ENCODE measurements around the gene BRME1.

The BRME1 gene

DNA sequence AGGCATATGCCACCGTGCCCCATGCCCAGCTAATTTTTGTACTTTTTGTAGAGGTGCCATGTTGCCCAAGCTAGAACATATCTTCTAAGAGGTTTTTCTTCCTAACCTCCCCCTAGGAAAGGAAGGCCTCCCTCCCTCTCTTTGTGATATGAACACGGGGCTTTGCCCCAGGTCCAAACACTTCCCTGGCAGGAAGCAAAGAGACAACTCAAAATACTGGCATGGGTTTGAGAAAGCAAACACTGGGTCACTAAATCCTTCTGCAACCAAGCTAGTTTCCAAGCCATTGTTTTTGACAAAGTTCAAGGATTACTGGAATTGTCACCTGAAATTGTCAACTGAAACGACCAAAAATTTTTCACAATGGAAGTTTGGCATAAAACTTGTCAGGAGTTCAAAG, 8.9 kb upstream of the BRME1 start:
- H3K4me3 ChIP-seq (ENCODE audit: low read depth, low read length), result no peak overlapping the region
- no peak for DNase-seq (ENCODE audit: low read depth)
- TF ChIP-seq, protein P1, sequence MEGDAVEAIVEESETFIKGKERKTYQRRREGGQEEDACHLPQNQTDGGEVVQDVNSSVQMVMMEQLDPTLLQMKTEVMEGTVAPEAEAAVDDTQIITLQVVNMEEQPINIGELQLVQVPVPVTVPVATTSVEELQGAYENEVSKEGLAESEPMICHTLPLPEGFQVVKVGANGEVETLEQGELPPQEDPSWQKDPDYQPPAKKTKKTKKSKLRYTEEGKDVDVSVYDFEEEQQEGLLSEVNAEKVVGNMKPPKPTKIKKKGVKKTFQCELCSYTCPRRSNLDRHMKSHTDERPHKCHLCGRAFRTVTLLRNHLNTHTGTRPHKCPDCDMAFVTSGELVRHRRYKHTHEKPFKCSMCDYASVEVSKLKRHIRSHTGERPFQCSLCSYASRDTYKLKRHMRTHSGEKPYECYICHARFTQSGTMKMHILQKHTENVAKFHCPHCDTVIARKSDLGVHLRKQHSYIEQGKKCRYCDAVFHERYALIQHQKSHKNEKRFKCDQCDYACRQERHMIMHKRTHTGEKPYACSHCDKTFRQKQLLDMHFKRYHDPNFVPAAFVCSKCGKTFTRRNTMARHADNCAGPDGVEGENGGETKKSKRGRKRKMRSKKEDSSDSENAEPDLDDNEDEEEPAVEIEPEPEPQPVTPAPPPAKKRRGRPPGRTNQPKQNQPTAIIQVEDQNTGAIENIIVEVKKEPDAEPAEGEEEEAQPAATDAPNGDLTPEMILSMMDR (IDR thresholded peaks at IDR 0.05; ENCODE audit: control insufficient read depth, extremely low read depth, insufficient read depth), result no peak

DNA sequence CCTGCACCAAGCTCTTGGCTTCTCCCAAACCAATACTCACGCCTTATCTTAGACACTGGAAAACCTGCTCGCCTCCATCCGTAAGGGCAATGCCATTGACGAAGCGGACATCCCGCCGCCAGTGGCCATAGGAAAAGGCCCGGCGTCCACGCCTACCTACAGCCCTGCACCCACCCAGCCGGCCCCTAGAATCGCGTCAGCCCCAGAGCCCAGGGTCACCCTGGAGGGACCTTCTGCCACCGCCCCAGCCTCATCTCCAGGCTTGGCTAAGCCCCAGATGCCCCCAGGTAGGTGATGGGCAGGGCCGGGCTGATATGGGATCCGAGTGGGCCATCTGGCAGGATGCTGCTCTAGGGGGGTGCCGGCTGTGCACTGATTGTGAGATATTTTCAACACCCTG, 7.4 kb upstream of the BRME1 start:
- no peak for DNase-seq (ENCODE audit: low read depth)
- TF ChIP-seq, protein P1 (IDR thresholded peaks at IDR 0.05; ENCODE audit: control insufficient read depth, extremely low read depth, insufficient read depth), result no peak
- H3K4me3 ChIP-seq (ENCODE audit: low read depth, low read length), result no peak overlapping the region

DNA sequence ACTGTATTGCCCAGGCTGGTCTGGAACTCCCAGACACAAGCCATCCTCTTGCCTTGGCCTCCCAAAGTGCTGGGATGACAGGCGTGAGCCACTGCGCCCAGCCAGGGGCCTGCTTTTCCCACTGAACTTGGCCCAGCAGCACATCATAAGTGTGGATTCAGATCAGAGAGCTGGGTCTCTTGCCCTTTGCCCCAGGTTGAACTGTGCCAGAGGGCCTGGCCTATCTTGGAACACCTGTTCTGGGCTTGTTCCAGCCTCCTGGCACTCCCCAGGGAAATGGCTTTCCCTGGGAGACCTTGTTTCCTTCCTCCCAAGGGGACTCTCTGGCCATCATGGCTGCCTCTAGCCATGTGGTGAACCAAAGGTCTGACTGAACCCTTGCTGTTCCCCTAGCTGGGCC, 3.5 kb upstream of the BRME1 start:
- no peak for DNase-seq (ENCODE audit: low read depth)
- TF ChIP-seq, protein P1 (IDR thresholded peaks at IDR 0.05; ENCODE audit: control insufficient read depth, extremely low read depth, insufficient read depth), result no peak
- H3K4me3 ChIP-seq (ENCODE audit: low read depth, low read length), result no peak overlapping the region

DNA sequence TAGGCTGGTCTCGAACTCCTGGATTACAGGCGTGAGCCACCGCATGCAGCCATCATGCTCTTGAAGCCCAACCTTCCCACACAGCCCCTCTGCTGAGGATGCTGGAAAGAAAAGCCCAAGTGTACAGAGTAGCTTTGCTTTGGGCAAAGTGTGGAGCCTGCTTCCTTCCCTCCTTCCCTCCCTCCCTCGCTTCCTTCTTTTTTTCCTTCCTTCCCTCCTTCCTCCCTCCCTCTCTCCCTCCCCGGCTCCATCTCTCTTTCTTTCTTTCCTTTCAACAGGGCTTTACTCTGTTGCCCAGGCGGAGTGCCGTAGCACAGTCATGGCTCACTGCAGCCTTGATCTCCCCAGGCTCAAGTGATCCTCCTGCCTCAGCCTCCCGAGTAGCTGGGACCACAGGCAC, 2.8 kb upstream of the BRME1 start:
- TF ChIP-seq, protein P1 (IDR thresholded peaks at IDR 0.05; ENCODE audit: control insufficient read depth, extremely low read depth, insufficient read depth), result no peak
- H3K4me3 ChIP-seq (ENCODE audit: low read depth, low read length), result no peak overlapping the region
- no peak for DNase-seq (ENCODE audit: low read depth)

DNA sequence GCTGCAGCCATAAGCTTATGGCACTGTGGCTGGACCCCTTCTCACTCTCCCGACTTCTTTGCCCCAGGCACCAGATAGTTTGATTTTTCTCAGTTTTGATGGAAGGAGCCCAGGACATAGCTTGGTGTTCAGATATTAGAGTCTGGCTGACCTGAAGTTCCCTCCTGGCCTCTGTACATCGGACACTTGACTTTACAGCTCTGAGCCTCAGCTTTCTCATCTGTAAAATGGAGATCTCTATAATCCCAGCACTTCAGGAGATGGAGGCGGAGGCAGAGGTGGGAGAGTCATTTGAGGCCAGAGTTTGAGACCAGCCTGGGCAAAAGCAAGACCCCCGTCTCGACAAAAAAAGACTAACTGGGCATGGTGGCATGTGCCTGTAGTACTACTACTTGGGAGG, 993 bp upstream of the BRME1 start:
- no peak for DNase-seq (ENCODE audit: low read depth)
- TF ChIP-seq, protein P1 (IDR thresholded peaks at IDR 0.05; ENCODE audit: control insufficient read depth, extremely low read depth, insufficient read depth), result no peak
- peak overlapping the region; percentile 89 for H3K4me3 ChIP-seq (ENCODE audit: low read depth, low read length)

DNA sequence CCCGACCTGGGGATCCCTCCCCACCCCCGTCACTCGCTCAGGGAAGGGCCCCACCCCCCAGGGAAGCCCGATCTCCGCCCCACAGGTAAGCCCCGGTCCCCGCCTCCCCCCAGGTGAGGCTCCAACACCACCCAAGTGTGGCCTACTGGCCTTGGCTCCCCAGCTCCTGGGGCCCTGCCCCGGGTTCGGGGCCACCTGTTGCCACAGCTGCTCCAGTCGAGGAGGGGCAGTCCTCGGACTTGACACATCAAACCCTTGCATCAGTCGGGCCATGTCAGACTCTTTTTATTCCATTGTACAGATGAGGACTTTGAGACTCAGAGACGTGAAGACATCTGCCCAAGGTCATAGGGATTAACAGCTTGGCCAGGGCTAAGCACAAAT, 596 bp upstream of the BRME1 start:
- no peak for DNase-seq (ENCODE audit: low read depth)
- peak overlapping the region; percentile 89 for H3K4me3 ChIP-seq (ENCODE audit: low read depth, low read length)
- TF ChIP-seq, protein P1 (IDR thresholded peaks at IDR 0.05; ENCODE audit: control insufficient read depth, extremely low read depth, insufficient read depth), result no peak

DNA sequence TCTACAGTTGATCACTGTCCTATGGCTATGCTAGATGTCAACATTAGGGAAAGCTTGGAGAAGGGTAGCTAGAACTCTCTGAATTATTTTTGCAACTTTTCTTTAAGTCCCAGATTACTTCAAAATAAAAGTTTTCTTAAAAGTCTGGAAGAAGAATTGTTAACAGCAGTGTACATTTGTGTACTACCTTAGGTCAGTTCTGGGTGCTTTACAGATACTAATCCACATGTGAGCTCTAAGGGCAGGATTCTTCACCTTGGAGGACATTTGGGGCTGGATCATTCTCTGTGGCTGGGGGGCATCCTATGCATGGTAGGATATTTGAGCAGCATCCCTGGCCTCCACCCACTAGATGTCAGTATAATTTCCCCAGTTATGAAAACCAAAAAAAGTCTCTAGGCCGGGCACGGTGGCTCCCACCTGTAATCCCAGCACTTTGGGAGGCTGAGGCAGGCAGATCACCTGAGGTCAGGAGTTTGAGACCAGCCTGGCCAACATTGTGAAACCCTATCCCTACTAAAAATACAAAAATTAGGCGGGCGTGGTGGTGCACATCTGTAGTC, 2.8 kb downstream of the BRME1 start:
- H3K4me3 ChIP-seq (ENCODE audit: low read depth, low read length), result no peak overlapping the region
- TF ChIP-seq, protein P1 (IDR thresholded peaks at IDR 0.05; ENCODE audit: control insufficient read depth, extremely low read depth, insufficient read depth), result no peak
- DNase-seq (ENCODE audit: low read depth), result no peak
